SK-N-SH (cell line): Measurements from ENCODE around the gene SSC4D. TPM values are rescaled to one million over a fixed set of nuclear protein-coding genes. Genes with fewer than 3 reads are reported as not detected.

Experiments used
- CTCF ChIA-PET: fragments of 300-600, 350-600 bp; formaldehyde crosslinking; extraction: SDS; loops from one replicate; lab custom pipeline; 2021; lab: Yijun Ruan, JAX
- POLR2A ChIA-PET: fragments of 350-600 bp; sonication (Branson Sonifier 250); formaldehyde crosslinking; extraction: SDS; loops from one replicate; lab custom pipeline; 2020; ENCODE audit warnings: antibody characterized with exemption, inconsistent platforms; lab: Yijun Ruan, JAX
- DNase-seq: peaks from one replicate; pipeline ENCODE4 v3.0.0; 2012
- H2AFZ ChIP-seq: fragments of 200-600 bp; sonication (generic); 2 replicates; pipeline ENCODE4 v1.8.1; 2016; ENCODE audit warnings: antibody characterized with exemption, mild to moderate bottlenecking, low read depth
- H3F3A ChIP-seq: fragments of 200-600 bp; sonication (generic); replicated peaks from 2 replicates; pipeline ENCODE3; 2016; ENCODE audit warnings: antibody characterized with exemption, mild to moderate bottlenecking; ENCODE audit not compliant: insufficient read depth
- H3K27ac ChIP-seq, 2 experiments: fragments of 200-500 bp in 1 of 2; fragments of 200-600 bp in 1 of 2; sonication (Bioruptor generic) in 1 of 2; sonication (generic), shearing (Covaris generic) in 1 of 2; 2 replicates each; pipeline versions ENCODE4 v1.5.1 to v1.6.1; 2014 to 2016; ENCODE audit warnings: low read depth in 2 of 2, inconsistent platforms in 1 of 2, low read length in 1 of 2, mild to moderate bottlenecking in 1 of 2, mixed read lengths in 1 of 2
- H3K27me3 ChIP-seq: fragments of 200-600 bp; sonication (generic), shearing (Covaris generic); 2 replicates; pipeline ENCODE4 v1.6.1; 2016; ENCODE audit warnings: mixed run types; ENCODE audit not compliant: insufficient read depth
- H3K36me3 ChIP-seq, 2 experiments: fragments of 200-500 bp in 1 of 2; fragments of 200-600 bp in 1 of 2; sonication (Bioruptor generic) in 1 of 2; sonication (generic) in 1 of 2; replicated peaks in 1 of 2; 2 replicates each; pipeline versions ENCODE3 to v1.5.1; 2014 to 2016; ENCODE audit warnings: low read length in 1 of 2, mild to moderate bottlenecking in 1 of 2; ENCODE audit not compliant: insufficient read depth in 2 of 2, control insufficient read depth in 1 of 2
- H3K4me1 ChIP-seq, 2 experiments: fragments of 200-500 bp in 1 of 2; fragments of 200-600 bp in 1 of 2; sonication (Bioruptor generic) in 1 of 2; sonication (generic), shearing (Covaris generic) in 1 of 2; 2 replicates each; pipeline versions ENCODE4 v1.5.1 to v1.6.1; 2014 to 2016; ENCODE audit warnings: low read depth in 1 of 2, low read length in 1 of 2, mixed run types in 1 of 2; ENCODE audit not compliant: insufficient read depth in 2 of 2, control insufficient read depth in 1 of 2
- H3K4me2 ChIP-seq: fragments of 200-600 bp; sonication (generic), shearing (Covaris generic); 2 replicates; pipeline ENCODE4 v1.6.1; 2017; ENCODE audit warnings: mixed run types
- H3K4me3 ChIP-seq, 2 experiments: fragments of 200-500 bp in 1 of 2; fragments of 200-600 bp in 1 of 2; sonication (Bioruptor generic) in 1 of 2; sonication (generic), shearing (Covaris generic) in 1 of 2; 2 replicates each; pipeline versions ENCODE4 v1.5.1 to v1.8.1; 2014 to 2016; ENCODE audit warnings: low read depth in 2 of 2, inconsistent platforms in 1 of 2, low read length in 1 of 2, mild to moderate bottlenecking in 1 of 2, mixed read lengths in 1 of 2, moderate library complexity in 1 of 2
- H3K79me2 ChIP-seq: fragments of 200-600 bp; sonication (generic); 2 replicates; pipeline ENCODE4 v1.8.1; 2017; ENCODE audit warnings: mild to moderate bottlenecking; ENCODE audit not compliant: insufficient read depth
- H3K9ac ChIP-seq: fragments of 200-600 bp; sonication (generic); 2 replicates; pipeline ENCODE4 v1.6.1; 2017; ENCODE audit warnings: mixed run types
- H3K9me2 ChIP-seq: fragments of 200-600 bp; sonication (generic); 2 replicates; pipeline ENCODE4 v1.6.1; 2017; ENCODE audit warnings: mixed run types
- H3K9me3 ChIP-seq: fragments of 200-600 bp; sonication (generic); 2 replicates; pipeline ENCODE4 v1.6.1; 2017; ENCODE audit warnings: mixed run types, mild to moderate bottlenecking, moderate library complexity
- H4K20me1 ChIP-seq: fragments of 200-600 bp; sonication (generic); 2 replicates; pipeline ENCODE4 v1.6.1; 2017; ENCODE audit warnings: mild to moderate bottlenecking, mixed run types; ENCODE audit not compliant: insufficient read depth
- EP300 ChIP-seq, 2 experiments: IDR thresholded peaks; 2 replicates each; pipeline versions ENCODE4 v1.4.0 to v1.6.1; 2012; ENCODE audit warnings: borderline replicate concordance in 1 of 2, low read depth in 1 of 2, low read length in 1 of 2
- FOXJ3 ChIP-seq: sonication (generic); formaldehyde crosslinking; IDR thresholded peaks from 2 replicates; pipeline ENCODE4 v1.5.1; 2020; ENCODE audit warnings: mild to moderate bottlenecking, missing genetic modification reagents
- FOXM1 ChIP-seq: IDR thresholded peaks from 2 replicates; pipeline ENCODE4 v1.4.0; 2012; ENCODE audit warnings: low read depth, mild to moderate bottlenecking
- GATA2 ChIP-seq: sonication (generic); formaldehyde crosslinking; IDR thresholded peaks from 2 replicates; pipeline ENCODE4 v1.5.0; 2020; ENCODE audit warnings: mild to moderate bottlenecking, missing genetic modification reagents
- JUND ChIP-seq: IDR thresholded peaks from 2 replicates; pipeline ENCODE4 v1.4.0; 2012
- MEF2A ChIP-seq: IDR thresholded peaks from 2 replicates; pipeline ENCODE4 v1.4.0; 2012; ENCODE audit warnings: low read depth, borderline replicate concordance
- MXI1 ChIP-seq: IDR thresholded peaks from 2 replicates; pipeline ENCODE4 v1.6.1; 2012; ENCODE audit warnings: mild to moderate bottlenecking, low read depth, low read length, improper control_type of control experiment
- NFIC ChIP-seq: IDR thresholded peaks from 2 replicates; pipeline ENCODE4 v1.4.0; 2012; ENCODE audit warnings: borderline replicate concordance
- POLR2AphosphoS5 ChIP-seq: IDR thresholded peaks from 2 replicates; pipeline ENCODE4 v1.6.1; 2012; ENCODE audit warnings: low read depth, low read length
- RAD21 ChIP-seq: IDR thresholded peaks from 2 replicates; pipeline ENCODE4 v1.6.1; 2012; ENCODE audit warnings: mild to moderate bottlenecking, low read length
- SIN3A ChIP-seq: IDR thresholded peaks from 2 replicates; pipeline ENCODE4 v1.6.1; 2012; ENCODE audit warnings: low read depth, mild to moderate bottlenecking, low read length, moderate library complexity, borderline replicate concordance
- TAF1 ChIP-seq: IDR thresholded peaks from 2 replicates; pipeline ENCODE4 v1.6.1; 2012; ENCODE audit warnings: low read depth, mild to moderate bottlenecking, low read length, moderate library complexity, borderline replicate concordance
- TCF12 ChIP-seq: IDR thresholded peaks from 2 replicates; pipeline ENCODE4 v1.4.0; 2012
- ZBTB33 ChIP-seq: IDR thresholded peaks from 2 replicates; pipeline ENCODE4 v1.4.0; 2012; ENCODE audit warnings: low read depth, borderline replicate concordance
- WGBS: methylation state at CpG from one replicate; pipeline ENCODE4 v1.1.6; 2017; ENCODE audit warnings: low lambda C conversion rate; 5-methylcytosine and 5-hydroxymethylcytosine counted together
- polyA plus RNA-seq, 3 experiments: library from polyadenylated mRNA; depleted of rRNA; stranded (reverse); fragments of >200 nt; gene quantifications; 2 replicates each; pipeline ENCODE4 v1.2.3, GENCODE V29; 2012
- TF ChIP-seq, protein P1 (sequence below): fragments of 200-600 bp; sonication (generic); IDR thresholded peaks from 2 replicates; pipeline ENCODE4 v1.6.1; 2017; ENCODE audit warnings: antibody characterized with exemption, mild to moderate bottlenecking, moderate library complexity
- TF ChIP-seq, protein P2 (sequence below): IDR thresholded peaks from 2 replicates; pipeline ENCODE4; 2012

Gene SSC4D
- polyA plus RNA-seq, 1 of the 3 experiments (the other 2 are of a cell fraction) = 2.0 TPM

DNA sequence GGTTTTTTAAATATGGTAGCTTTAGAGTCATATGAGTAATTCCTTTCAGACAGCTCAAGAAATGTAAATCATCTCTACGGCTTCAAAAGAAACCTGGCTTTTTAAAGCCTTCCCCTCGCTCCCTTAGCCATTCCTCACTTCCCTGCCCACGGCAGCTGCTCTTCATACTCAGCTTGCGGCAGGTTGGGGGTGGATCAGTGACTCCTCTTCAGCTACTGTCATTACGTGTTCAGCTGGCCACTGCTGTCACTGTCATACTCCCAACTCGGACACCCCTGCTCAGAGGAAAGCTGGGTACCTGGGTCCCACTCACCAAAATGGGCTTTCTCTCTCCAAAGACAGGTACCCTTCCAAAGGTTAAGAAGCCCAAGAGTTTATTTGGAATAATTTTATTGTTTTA lies 57.3 kb downstream of the SSC4D start (continued):
- TF ChIP-seq TAF1 = no peak

- 93% methylated on average over 7 of the region's 7 CpGs for WGBS
Measured at GRCh38 chr7:76351372-76351771, 58.1 kb downstream of the SSC4D start.

More at GRCh38 chr7:76351372-76351771, 58.1 kb downstream of the SSC4D start:
- CTCF ChIA-PET = interaction anchor here (1.2 to 2.9 kb wide), 5 partner anchors 8 to 90 kb away, joined by 3 to 11 read pairs (median 3); partner anchors contain the start of gene YWHAG
- TF ChIP-seq JUND (no peak), EP300 (IDR thresholded peaks at IDR 0.05; ENCODE audit: borderline replicate concordance in 1 of 2, low read depth in 1 of 2, low read length in 1 of 2) (no peak), FOXM1 (no peak), POLR2AphosphoS5 (no peak), GATA2 (CRISPR knock-in tag) (no peak), FOXJ3 (CRISPR knock-in tag) (no peak), ZBTB33 (no peak), MEF2A (no peak), SIN3A (no peak), TCF12 (no peak), RAD21 (no peak), NFIC (no peak), MXI1 (no peak)
- TF ChIP-seq, protein P1, sequence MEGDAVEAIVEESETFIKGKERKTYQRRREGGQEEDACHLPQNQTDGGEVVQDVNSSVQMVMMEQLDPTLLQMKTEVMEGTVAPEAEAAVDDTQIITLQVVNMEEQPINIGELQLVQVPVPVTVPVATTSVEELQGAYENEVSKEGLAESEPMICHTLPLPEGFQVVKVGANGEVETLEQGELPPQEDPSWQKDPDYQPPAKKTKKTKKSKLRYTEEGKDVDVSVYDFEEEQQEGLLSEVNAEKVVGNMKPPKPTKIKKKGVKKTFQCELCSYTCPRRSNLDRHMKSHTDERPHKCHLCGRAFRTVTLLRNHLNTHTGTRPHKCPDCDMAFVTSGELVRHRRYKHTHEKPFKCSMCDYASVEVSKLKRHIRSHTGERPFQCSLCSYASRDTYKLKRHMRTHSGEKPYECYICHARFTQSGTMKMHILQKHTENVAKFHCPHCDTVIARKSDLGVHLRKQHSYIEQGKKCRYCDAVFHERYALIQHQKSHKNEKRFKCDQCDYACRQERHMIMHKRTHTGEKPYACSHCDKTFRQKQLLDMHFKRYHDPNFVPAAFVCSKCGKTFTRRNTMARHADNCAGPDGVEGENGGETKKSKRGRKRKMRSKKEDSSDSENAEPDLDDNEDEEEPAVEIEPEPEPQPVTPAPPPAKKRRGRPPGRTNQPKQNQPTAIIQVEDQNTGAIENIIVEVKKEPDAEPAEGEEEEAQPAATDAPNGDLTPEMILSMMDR = no peak
- TF ChIP-seq, protein P2, sequence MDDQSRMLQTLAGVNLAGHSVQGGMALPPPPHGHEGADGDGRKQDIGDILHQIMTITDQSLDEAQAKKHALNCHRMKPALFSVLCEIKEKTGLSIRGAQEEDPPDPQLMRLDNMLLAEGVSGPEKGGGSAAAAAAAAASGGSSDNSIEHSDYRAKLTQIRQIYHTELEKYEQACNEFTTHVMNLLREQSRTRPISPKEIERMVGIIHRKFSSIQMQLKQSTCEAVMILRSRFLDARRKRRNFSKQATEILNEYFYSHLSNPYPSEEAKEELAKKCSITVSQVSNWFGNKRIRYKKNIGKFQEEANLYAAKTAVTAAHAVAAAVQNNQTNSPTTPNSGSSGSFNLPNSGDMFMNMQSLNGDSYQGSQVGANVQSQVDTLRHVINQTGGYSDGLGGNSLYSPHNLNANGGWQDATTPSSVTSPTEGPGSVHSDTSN = no peak
- Histone ChIP-seq H3F3A (peaks cover 17% of the 10 kb centered on the region), H3K9me2 (no peaks in the 10 kb centered on the region), H2AFZ (no peak overlapping the region), H4K20me1 (peaks cover 100% of the 10 kb centered on the region), H3K4me2 (peak overlapping the region; percentile 12; the same call in 1 of the 2 replicates), H3K36me3 (peaks cover 50 to 93% of the 10 kb centered on the region in 2 experiments), H3K27me3 (no peaks in the 10 kb centered on the region), H3K9ac (no peak overlapping the region), H3K9me3 (no peaks in the 10 kb centered on the region), H3K27ac (no peak overlapping the region), H3K4me3 (no peak overlapping the region), H3K79me2 (peaks cover 100% of the 10 kb centered on the region), H3K4me1 (peaks cover 9 to 17% of the 10 kb centered on the region in 2 experiments; a peak in 3 of 4 replicates)
- DNase-seq = no peak
- POLR2A ChIA-PET = interaction anchor here (1.0 kb wide), 1 partner anchor 33 kb away, joined by 3 read pairs; no protein-coding TSS in a partner anchor
